GM20000 (cell line): ENCODE measurements around the gene LYRM4.

Source experiments
- DNase-seq: peaks from one replicate; pipeline ENCODE4 v3.0.0; 2012; ENCODE audit warnings: low spot score
- CTCF ChIP-seq: IDR thresholded peaks from 2 replicates; pipeline ENCODE4 v1.5.1; 2012; ENCODE audit warnings: mild to moderate bottlenecking, control low read depth; ENCODE audit errors: extremely low read depth, missing control alignments

Gene LYRM4

GRCh38 chr6:5178806-5179205, 81.9 kb downstream of the LYRM4 start:
- DNase-seq: no peak
- no peak for TF ChIP-seq CTCF

GRCh38 chr6:5175635-5176034, 85.1 kb downstream of the LYRM4 start:
- no peak for TF ChIP-seq CTCF

GRCh38 chr6:5174756-5175549, 85.8 kb downstream of the LYRM4 start:
- peak; percentile 63 for TF ChIP-seq CTCF
- DNase-seq: peak; percentile 25

More at GRCh38 chr6:5175635-5176034, 85.1 kb downstream of the LYRM4 start:
- DNase-seq: no peak

- TF ChIP-seq CTCF: no peak
- DNase-seq: peak; percentile 72
Measured at GRCh38 chr6:5174244-5174643, 86.5 kb downstream of the LYRM4 start.

GRCh38 chr6:5173810-5174209, 86.9 kb downstream of the LYRM4 start:
- peak; percentile 15 for DNase-seq
- no peak for TF ChIP-seq CTCF

GRCh38 chr6:5172897-5173474, 87.8 kb downstream of the LYRM4 start:
- no peak for DNase-seq
- no peak for TF ChIP-seq CTCF

GRCh38 chr6:5172041-5172653, 88.6 kb downstream of the LYRM4 start:
- TF ChIP-seq CTCF: no peak
- no peak for DNase-seq
